Liver (tissue), 9 donors: Measurements from ENCODE around the gene GAL. TPM values are rescaled to one million over a fixed set of nuclear protein-coding genes. Genes with fewer than 3 reads are reported as not detected.

Experiments
- DNase-seq: peaks from one replicate; pipeline ENCODE4 v3.0.0-alpha.2; 2017; ENCODE audit warnings: low spot score
- H3K27ac ChIP-seq, 2 donors: one replicate each; pipeline ENCODE4 v1.7.0; 2013; ENCODE audit warnings: inconsistent platforms in 2 of 2, low read length in 2 of 2, control low read depth in 1 of 2, low read depth in 1 of 2, mild to moderate bottlenecking in 1 of 2
- H3K27me3 ChIP-seq, 4 donors: one replicate each; pipeline versions ENCODE4 v1.6.1 to v1.7.0; 2013; ENCODE audit warnings: low read length in 3 of 4, inconsistent platforms in 1 of 4, mild to moderate bottlenecking in 1 of 4, moderate library complexity in 1 of 4; ENCODE audit not compliant: control insufficient read depth in 4 of 4, insufficient read depth in 4 of 4
- H3K36me3 ChIP-seq, 4 donors: one replicate each; pipeline versions ENCODE4 v1.6.1 to v1.7.0; 2013; ENCODE audit warnings: low read length in 3 of 4, mild to moderate bottlenecking in 3 of 4, low read depth in 1 of 4, moderate library complexity in 1 of 4; ENCODE audit not compliant: control insufficient read depth in 4 of 4, insufficient read depth in 3 of 4
- H3K4me1 ChIP-seq, 4 donors: one replicate each; pipeline versions ENCODE4 v1.6.1 to v1.7.0; 2013; ENCODE audit warnings: low read length in 3 of 4, mild to moderate bottlenecking in 3 of 4, moderate library complexity in 1 of 4; ENCODE audit not compliant: control insufficient read depth in 4 of 4, insufficient read depth in 4 of 4
- H3K4me3 ChIP-seq, 3 donors: one replicate each; pipeline versions ENCODE4 v1.6.1 to v1.7.0; 2013; ENCODE audit warnings: low read length in 3 of 3, control low read depth in 1 of 3, low read depth in 1 of 3, mild to moderate bottlenecking in 1 of 3
- H3K9ac ChIP-seq, 2 donors: one replicate each; pipeline ENCODE4 v1.7.0; 2013; ENCODE audit warnings: low read length in 2 of 2, mild to moderate bottlenecking in 2 of 2, moderate library complexity in 2 of 2, control low read depth in 1 of 2, low read depth in 1 of 2
- H3K9me3 ChIP-seq, 4 donors: one replicate each; pipeline versions ENCODE4 v1.6.1 to v1.7.0; 2013; ENCODE audit warnings: low read length in 3 of 4; ENCODE audit not compliant: control insufficient read depth in 4 of 4
- EGR1 ChIP-seq, 2 donors: IDR thresholded peaks; 2 replicates each; pipeline ENCODE4 v1.6.1; 2016 to 2018; ENCODE audit warnings: antibody characterized with exemption in 2 of 2, low read depth in 2 of 2
- FOXA1 ChIP-seq: IDR thresholded peaks from 2 replicates; pipeline ENCODE4 v1.6.1; 2016; ENCODE audit warnings: antibody characterized with exemption
- FOXA2 ChIP-seq: IDR thresholded peaks from 2 replicates; pipeline ENCODE4 v1.6.1; 2016; ENCODE audit warnings: antibody characterized with exemption
- GABPA ChIP-seq, 2 donors: IDR thresholded peaks in 1 of 2; conservative IDR thresholded peaks in 1 of 2; 2 replicates each; pipeline ENCODE4 v1.6.1; 2016; ENCODE audit warnings: antibody characterized with exemption in 2 of 2, mild to moderate bottlenecking in 1 of 2, moderate library complexity in 1 of 2
- HNF4A ChIP-seq, 2 donors: conservative IDR thresholded peaks; 2 replicates each; pipeline ENCODE4 v1.6.1; 2016; ENCODE audit warnings: antibody characterized with exemption in 2 of 2, mild to moderate bottlenecking in 2 of 2
- HNF4G ChIP-seq: IDR thresholded peaks from 2 replicates; pipeline ENCODE4 v1.6.1; 2016; ENCODE audit warnings: antibody characterized with exemption
- JUND ChIP-seq, 2 donors: IDR thresholded peaks; 2 replicates each; pipeline ENCODE4 v1.6.1; 2016; ENCODE audit warnings: antibody characterized with exemption in 2 of 2
- MAX ChIP-seq: IDR thresholded peaks from 2 replicates; pipeline ENCODE4 v1.6.1; 2016; ENCODE audit warnings: antibody characterized with exemption
- NR2F2 ChIP-seq: IDR thresholded peaks from 2 replicates; pipeline ENCODE4 v1.6.1; 2016; ENCODE audit warnings: antibody characterized with exemption
- RAD21 ChIP-seq, 2 donors: IDR thresholded peaks; 2 replicates each; pipeline ENCODE4 v1.6.1; 2016; ENCODE audit warnings: antibody characterized with exemption in 2 of 2, mild to moderate bottlenecking in 2 of 2
- RXRA ChIP-seq, 2 donors: IDR thresholded peaks; 2 replicates each; pipeline ENCODE4 v1.6.1; 2017 to 2018; ENCODE audit warnings: antibody characterized with exemption in 2 of 2, mild to moderate bottlenecking in 1 of 2
- SP1 ChIP-seq: IDR thresholded peaks from 2 replicates; pipeline ENCODE4 v1.6.1; 2018; ENCODE audit warnings: antibody characterized with exemption, mild to moderate bottlenecking
- TAF1 ChIP-seq: conservative IDR thresholded peaks from 2 replicates; pipeline ENCODE4 v1.6.1; 2016; ENCODE audit warnings: antibody characterized with exemption, mild to moderate bottlenecking
- YY1 ChIP-seq: IDR thresholded peaks from 2 replicates; pipeline ENCODE4 v1.6.1; 2016; ENCODE audit warnings: antibody characterized with exemption, mild to moderate bottlenecking
- WGBS: extraction: QIAGEN DNeasy Blood & Tissue Kit; methylation state at CpG from one replicate; pipeline ENCODE4 v1.1.7; 2013; 5-methylcytosine and 5-hydroxymethylcytosine counted together
- polyA plus RNA-seq, 2 donors: library from polyadenylated mRNA; stranded (reverse) in 1 of 2; unstranded in 1 of 2; fragments of 200-250 nt in 1 of 2; fragments of >200 nt in 1 of 2; fragmentation: Nextera tagmentation in 1 of 2; extraction: Ambion mirVana in 1 of 2; gene quantifications; one replicate each; pipeline versions ENCODE4 v1.2.1 to v1.2.3, GENCODE V29; 2013 to 2015
- total RNA-seq, 2 donors: library from RNA; depleted of rRNA; stranded (reverse); fragments of >200 nt; gene quantifications; one replicate each; pipeline ENCODE4 v1.2.3, GENCODE V29; 2014
- TF ChIP-seq, protein P1 (sequence below): IDR thresholded peaks from 2 replicates; pipeline ENCODE4 v1.6.1; 2016; ENCODE audit warnings: antibody characterized with exemption, mild to moderate bottlenecking
- donor health status: healthy.
- donor health status: healthy.
- donor health status: healthy.
- donor health status: healthy.
- donor health status: healthy.

The GAL gene
- total and polyA plus RNA-seq, 4 donors, result 0.47 TPM; not detected in 3

DNA sequence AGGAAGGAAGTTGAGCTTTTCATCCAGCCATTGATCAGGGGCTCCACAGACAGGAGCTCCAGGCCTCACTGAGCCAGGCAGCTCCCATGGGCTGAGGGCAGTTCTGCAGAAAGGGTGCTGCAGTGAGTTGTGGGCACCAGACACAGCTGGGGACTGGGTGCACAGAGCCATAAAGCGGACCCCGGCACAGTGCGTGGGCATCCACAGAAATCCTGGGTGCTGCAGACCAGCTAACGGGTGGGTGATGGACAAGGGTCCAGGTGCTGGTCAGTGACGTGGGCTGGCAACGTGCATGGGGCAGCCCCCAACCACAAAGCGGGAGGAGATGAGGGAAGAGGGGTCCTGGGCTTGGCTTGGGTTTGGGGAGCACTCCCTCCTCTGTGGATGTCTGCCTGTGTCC, 19.4 kb upstream of the GAL start:
- no peaks in the 10 kb centered on the region for H3K36me3 ChIP-seq
- H3K27ac ChIP-seq, result no peak overlapping the region
- no peak overlapping the region for H3K9ac ChIP-seq
- no peak overlapping the region for H3K4me3 ChIP-seq
- no peaks in the 10 kb centered on the region for H3K9me3 ChIP-seq
- 92% methylated on average over 7 of the region's 7 CpGs for WGBS
- no peaks in the 10 kb centered on the region for H3K27me3 ChIP-seq
- H3K4me1 ChIP-seq, result no peaks in the 10 kb centered on the region
- DNase-seq, result no peak
- TF ChIP-seq JUND (IDR thresholded peaks at IDR 0.05) (no peak), HNF4G (no peak), HNF4A (conservative IDR thresholded peaks at IDR 0.05) (no peak), RAD21 (IDR thresholded peaks at IDR 0.05) (no peak), GABPA (IDR thresholded peaks at IDR 0.05 in 1 of 2, conservative IDR thresholded peaks at IDR 0.05 in 1 of 2) (no peak), NR2F2 (no peak), EGR1 (IDR thresholded peaks at IDR 0.05; ENCODE audit: low read depth in 2 of 2) (no peak), SP1 (no peak)

- Histone ChIP-seq H3K27me3 (no peaks in the 10 kb centered on the region), H3K36me3 (no peaks in the 10 kb centered on the region), H3K9me3 (no peaks in the 10 kb centered on the region), H3K4me3 (no peak overlapping the region), H3K27ac (no peak overlapping the region), H3K9ac (no peak overlapping the region), H3K4me1 (no peaks in the 10 kb centered on the region)
- DNase-seq, result no peak
- 90% methylated on average over 16 of the region's 16 CpGs for WGBS
- TF ChIP-seq YY1, result no peak
- no peak for TF ChIP-seq GABPA (IDR thresholded peaks at IDR 0.05 in 1 of 2, conservative IDR thresholded peaks at IDR 0.05 in 1 of 2)
- TF ChIP-seq, protein P1, sequence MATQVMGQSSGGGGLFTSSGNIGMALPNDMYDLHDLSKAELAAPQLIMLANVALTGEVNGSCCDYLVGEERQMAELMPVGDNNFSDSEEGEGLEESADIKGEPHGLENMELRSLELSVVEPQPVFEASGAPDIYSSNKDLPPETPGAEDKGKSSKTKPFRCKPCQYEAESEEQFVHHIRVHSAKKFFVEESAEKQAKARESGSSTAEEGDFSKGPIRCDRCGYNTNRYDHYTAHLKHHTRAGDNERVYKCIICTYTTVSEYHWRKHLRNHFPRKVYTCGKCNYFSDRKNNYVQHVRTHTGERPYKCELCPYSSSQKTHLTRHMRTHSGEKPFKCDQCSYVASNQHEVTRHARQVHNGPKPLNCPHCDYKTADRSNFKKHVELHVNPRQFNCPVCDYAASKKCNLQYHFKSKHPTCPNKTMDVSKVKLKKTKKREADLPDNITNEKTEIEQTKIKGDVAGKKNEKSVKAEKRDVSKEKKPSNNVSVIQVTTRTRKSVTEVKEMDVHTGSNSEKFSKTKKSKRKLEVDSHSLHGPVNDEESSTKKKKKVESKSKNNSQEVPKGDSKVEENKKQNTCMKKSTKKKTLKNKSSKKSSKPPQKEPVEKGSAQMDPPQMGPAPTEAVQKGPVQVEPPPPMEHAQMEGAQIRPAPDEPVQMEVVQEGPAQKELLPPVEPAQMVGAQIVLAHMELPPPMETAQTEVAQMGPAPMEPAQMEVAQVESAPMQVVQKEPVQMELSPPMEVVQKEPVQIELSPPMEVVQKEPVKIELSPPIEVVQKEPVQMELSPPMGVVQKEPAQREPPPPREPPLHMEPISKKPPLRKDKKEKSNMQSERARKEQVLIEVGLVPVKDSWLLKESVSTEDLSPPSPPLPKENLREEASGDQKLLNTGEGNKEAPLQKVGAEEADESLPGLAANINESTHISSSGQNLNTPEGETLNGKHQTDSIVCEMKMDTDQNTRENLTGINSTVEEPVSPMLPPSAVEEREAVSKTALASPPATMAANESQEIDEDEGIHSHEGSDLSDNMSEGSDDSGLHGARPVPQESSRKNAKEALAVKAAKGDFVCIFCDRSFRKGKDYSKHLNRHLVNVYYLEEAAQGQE, result no peak
Observed at GRCh38 chr11:68665436-68665835, 18.9 kb upstream of the GAL start.

GRCh38 chr11:68666849-68667248, 17.5 kb upstream of the GAL start:
- Histone ChIP-seq H3K9me3 (no peaks in the 10 kb centered on the region), H3K27ac (no peak overlapping the region), H3K9ac (no peak overlapping the region), H3K4me1 (no peaks in the 10 kb centered on the region), H3K36me3 (no peaks in the 10 kb centered on the region), H3K4me3 (no peak overlapping the region), H3K27me3 (no peaks in the 10 kb centered on the region)
- TF ChIP-seq HNF4G (no peak), MAX (no peak), NR2F2 (no peak), FOXA1 (no peak), GABPA (IDR thresholded peaks at IDR 0.05 in 1 of 2, conservative IDR thresholded peaks at IDR 0.05 in 1 of 2) (no peak), HNF4A (conservative IDR thresholded peaks at IDR 0.05) (no peak), TAF1 (no peak), RXRA (IDR thresholded peaks at IDR 0.05) (no peak), RAD21 (IDR thresholded peaks at IDR 0.05) (no peak), FOXA2 (no peak), EGR1 (IDR thresholded peaks at IDR 0.05; ENCODE audit: low read depth in 2 of 2) (no peak), JUND (IDR thresholded peaks at IDR 0.05) (no peak)
- TF ChIP-seq, protein P1, result no peak
- DNase-seq, result no peak
- 73% methylated on average over 15 of the region's 15 CpGs for WGBS
